NCI-H524 (cell line): ENCODE measurements around the gene PRM3.
A peak's percentile ranks its signal among the peaks of the same experiment; 100 is the strongest.

Source experiments
- DNase-seq, 2 experiments: peaks; one replicate each; lab custom pipeline; 2025; lab: John Stamatoyannopoulos, UW

PRM3 gene, protein sequence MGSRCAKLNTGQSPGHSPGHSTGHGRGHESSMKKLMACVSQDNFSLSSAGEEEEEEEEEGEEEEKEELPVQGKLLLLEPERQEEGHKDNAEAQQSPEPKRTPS

DNA sequence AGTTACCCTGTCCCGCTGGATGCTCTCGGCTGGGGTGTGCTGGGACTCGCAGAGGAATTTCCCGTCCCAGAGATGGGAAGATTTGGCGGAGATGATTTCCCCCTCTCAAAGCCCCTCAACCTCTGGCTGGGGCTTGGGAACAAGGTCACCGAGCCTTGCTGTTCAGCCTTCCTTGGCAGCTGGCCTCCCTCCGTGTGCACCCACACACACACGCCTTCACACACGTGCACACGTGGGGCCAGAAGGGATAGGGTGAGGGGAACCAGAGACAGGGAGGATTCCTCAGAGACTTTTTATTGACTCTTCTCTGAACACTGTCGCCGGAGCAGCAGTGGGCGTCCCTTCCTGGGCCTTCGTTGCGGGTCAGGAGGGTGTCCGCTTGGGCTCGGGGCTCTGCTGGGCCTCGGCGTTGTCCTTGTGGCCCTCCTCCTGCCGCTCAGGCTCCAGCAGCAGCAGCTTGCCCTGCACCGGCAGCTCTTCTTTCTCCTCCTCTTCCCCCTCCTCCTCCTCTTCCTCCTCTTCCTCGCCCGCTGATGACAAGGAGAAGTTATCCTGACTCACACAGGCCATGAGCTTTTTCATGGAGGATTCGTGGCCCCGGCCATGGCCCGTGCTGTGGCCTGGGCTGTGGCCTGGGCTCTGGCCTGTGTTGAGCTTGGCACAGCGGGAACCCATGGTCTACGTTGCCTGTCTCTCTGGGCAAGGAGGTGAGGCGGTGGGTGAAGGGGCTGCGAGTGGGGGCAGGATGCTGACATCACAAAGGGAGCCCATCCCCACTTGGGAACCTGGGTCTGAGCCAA is at the start of gene PRM3:
Gene PRM3, minus strand, starts transcription at position 709 of the 800 bp plus-strand sequence. Its CDS starts 34 bp downstream, at position 675.
- no peak for DNase-seq

DNA sequence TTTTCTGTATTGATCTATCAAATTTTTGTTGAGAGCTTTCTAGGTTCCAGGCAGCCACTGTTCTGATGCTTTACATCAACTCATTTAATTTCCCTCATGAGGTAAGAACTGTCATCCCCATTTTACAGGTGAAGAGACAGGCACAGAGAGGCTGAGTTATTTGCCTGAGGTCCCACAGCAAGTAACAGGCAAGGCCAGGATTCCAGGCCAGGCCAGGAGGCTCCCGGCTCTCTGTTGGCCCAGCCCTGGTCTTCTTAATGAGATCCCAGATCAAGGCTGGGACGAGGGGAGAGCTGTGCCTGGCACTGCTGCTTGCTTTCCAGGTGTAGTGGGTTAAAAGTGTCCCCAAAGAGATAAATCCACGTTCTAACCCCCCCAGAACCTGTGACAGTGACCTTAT is 49.4 kb upstream of the PRM3 start:
- no peak for DNase-seq

DNA sequence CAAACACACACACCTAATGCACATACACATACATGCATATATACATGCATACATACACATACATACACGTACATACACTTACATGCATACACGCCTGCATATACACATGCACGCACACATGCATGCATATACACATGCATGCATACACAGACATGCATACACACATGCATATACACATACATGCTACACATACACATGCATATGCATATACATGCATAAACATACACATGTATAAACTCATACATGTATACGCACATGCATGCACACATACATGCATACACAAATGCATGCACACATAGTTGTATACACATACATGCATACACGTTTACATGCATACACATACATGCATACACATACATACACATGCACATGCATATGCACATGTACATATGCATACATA is 48.2 kb upstream of the PRM3 start:
- DNase-seq: no peak

DNA sequence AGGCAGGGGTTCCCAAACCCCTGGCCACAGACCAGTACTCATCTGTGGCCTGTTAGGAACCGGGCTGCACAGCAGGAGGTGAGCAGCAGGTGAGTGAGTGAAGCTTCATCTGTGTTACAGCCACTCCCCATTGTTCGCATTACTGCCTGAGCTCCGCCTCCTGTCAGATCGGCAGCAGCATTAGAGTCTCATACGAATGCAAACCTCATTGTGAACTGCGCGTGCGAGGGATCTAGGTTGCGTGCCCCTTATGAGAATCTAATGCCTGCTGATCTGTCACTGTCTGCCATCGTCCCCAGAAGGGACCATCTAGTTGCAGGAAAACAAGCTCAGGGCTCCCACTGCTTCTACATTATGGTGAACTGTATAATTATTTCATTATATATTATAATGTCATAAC is 46.7 kb upstream of the PRM3 start:
- DNase-seq: peak in 1 of 2 experiments; percentile 22

DNA sequence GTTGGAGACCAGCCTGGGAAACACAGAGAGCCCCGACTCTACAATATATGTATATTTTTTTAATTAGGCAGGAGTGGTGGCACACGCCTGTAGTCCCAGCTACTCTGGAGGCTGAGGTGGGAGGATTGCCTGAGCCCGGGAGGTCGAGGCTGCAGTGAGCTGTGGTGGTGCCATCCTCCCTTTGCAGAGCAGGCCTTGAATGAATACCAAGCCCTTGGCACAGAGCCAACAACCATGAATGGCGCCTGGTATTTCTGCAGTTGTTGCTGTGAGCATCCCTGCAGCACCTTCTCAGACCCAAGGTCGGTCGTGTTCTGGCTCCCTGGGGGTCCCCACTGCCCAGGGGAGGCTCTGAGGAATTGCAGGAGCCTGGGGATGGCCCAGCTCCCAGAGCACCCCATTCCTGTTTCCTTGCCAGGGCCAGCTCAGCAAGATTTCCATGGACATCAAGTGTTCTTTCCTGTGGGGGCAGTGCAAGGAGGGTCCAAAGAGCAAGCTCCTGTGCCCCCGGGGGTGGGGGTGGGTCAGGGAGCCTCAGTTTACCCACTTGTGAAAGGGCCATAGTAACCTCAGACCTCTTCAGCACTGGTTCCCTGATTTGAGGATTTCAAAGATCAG is 46.2 kb upstream of the PRM3 start:
- DNase-seq: peak in 1 of 2 experiments; percentile 16

DNA sequence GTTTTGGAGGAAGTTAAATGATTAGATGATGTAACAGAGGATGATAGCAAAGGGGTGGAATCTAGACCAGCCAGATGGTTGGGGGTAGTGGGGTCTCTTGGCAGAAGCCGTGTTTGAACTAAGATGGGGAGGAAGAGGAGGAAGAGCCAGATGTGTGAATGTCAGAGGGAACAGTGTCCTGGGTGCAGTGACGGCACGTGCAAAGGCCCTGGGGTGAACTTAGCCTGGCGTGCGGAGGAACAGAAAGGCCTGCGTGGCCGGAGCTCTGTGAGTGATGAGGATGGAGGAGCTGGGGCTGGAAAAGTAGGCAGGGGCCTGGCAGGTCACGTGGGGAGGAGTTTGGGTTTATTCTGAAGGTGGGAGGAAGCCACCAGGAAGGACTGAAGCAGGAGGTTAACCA is 45.4 kb upstream of the PRM3 start:
- DNase-seq: no peak

DNA sequence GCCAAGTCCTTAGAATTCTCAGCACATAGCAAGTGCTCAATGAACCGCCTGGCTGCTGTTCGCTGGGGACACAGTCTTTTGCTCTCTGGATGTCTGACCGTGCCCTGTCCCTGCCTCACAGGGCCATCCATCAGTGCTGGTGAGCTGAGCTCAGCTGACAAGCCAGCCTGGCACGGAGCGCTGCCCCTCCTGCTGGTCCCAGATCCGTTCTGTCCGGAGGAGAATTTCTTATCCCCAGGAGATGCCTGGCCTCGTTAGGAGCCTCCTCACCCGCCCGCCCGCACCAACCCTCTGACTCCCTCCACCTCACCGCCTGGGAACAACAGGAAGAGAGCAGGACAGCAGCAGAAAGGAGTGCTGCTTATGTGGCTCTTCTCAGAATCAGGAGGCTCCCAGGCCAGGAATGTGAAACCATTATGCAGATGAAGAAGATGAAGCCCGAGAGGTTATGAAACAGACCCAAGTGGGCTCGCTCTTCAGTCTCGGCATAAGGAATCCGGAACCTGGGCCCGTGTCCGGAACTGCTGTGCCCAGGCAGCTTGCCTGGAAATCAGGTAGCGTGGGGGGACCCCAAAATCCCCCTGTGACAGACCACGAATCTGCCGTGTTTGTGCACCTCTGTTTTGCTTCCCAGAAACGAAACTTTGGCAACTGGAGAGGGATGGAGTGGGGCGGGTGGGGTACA is 43.0 kb upstream of the PRM3 start:
- no peak for DNase-seq

DNA sequence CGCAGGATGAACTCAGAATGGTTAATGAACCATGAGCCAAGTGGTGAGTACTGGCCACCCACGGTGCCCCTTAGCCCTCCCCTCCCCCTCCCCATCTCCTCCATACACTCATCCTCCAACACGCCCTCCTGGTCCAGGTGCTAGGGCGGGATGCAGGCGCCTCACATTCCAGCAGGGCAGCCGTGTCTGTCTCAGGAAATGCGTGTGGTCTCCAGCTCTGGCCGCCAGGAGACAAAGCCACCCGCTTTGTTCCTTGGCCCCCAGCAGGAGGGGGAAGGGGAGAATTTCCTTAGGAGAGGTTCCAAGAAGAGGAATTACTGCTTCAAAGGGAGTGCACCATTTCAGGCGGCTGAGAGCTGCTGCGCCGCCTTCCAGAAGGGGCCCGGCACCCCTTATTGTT is 42.1 kb upstream of the PRM3 start:
- DNase-seq: no peak

DNA sequence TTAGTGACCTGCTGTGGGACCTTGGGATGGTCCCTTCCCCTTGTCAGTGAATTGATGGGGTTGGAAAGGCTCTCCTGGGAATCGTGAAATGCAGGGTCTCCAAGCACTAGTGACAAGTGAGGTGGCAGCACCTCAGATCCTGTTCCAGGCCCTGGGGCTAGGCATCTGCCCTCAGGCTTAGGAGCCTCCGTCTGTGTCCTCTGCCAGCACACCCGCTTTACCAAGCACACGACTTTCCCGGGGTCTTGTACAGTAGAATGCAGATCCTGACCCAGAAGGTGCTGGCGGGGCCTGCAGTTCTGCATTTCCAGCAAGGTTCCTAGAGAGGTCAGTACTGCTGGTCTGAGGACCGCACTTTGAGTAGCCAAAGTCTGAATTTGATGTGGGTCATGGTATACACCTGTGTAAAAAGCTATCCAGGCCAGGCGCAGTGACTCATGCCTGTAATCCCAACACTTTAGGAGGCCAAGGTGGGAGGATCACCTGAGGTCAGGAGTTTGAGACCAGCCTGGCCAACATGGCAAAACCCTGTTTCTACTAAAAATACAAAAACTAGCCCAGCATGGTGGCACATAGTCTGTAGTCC is 41.0 kb upstream of the PRM3 start:
- DNase-seq: no peak

DNA sequence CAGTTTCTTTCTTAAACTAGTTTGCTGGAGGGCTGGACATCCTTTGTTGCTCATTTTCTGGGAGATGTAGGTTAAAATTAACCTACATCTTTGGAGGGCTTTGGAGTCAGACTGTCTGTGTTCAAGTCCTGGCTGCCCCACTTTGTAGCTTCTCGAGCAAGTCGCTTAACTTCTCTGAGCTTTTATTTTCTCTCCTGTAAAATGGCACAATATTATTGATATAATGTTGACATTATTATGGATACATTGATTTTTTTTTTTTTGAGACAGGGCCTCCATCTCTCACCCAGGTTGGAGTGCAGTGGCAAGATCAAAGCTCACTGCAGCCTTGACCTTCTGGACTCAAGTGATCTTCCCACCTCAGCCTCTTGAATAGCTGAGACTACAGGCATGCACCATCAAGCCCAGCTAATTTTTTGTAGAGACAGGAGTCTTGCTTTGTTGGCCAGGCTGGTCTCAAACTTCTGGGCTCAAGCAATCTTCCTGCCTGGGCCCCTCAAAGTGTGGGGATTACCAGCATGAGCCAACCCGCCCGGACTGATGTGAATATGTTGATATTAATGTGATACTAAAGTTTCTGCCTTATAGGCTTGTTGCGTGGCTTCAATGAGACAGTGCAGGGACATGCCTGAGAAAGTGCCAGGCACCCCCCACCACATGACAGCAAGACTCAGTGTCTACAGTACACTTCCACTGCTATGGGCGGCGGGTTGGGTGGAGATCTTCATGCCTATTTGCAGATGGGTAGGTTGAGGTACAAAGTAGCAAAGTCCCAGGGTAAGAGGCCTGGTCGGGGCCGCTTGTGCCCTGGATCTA is 40.3 kb upstream of the PRM3 start:
- DNase-seq: no peak

DNA sequence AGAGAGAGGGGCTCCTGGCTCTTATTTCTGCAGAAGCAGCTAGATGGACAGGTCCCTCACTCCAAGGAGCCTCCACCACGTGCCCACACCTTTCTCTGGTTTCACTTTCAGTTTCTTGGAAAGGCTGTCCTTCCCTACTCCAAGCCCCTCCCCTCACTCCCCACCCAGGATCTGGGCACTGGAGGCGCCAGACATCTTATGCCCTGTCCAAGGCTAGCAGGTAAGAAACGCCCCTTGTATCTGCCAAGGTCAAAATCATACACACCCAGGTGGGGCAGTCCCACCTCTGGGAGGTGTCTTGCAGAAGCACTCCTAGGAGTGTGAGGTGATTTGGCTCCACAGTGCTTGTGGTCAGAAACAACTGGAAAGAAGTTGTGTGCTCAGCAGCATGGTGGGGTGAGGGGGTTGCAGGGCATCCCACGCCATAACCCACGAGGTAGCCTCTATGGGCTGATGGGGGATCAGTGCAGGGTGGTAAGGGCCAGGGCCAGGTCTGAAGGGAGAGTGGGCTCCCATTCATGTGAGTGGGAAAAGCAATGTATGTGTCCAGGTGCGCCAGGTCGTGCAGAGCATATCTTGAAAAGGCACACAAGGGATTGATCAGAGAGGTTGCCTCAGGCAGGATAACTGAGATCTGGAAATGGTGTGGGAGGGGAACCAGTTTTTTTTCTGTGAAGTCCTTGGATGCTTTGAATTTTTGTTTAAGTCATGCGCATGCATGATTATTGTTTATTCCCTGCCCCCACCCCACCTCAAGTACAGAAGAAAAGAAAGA is 39.5 kb upstream of the PRM3 start:
- DNase-seq: no peak

DNA sequence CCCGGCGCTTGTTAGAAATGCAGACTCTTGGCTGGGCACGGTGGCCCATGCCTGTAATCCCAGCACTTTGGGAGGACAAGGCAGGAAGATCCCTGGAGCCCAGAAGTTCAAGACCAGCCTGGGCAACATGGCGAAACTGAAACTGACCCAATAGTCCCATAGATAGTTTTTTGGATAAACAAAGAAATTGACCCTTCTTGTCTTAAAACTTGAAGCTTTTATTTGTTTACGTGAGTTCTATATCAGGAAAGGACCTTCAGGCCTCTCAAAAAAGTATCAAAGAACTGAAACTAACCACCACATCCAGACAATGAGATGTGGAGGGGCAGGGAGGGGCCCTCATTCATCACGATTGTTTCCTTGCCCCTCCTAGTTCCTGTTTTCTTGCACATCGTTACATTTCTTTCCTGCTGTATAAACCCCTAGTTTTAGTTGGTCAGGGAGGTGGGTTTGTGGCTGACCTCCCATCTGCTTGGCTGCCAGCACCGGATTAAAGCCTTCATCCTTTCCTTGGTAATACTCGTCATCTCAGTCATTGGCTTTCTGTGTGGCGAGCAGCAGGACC is 37.6 kb upstream of the PRM3 start:
- DNase-seq: no peak

DNA sequence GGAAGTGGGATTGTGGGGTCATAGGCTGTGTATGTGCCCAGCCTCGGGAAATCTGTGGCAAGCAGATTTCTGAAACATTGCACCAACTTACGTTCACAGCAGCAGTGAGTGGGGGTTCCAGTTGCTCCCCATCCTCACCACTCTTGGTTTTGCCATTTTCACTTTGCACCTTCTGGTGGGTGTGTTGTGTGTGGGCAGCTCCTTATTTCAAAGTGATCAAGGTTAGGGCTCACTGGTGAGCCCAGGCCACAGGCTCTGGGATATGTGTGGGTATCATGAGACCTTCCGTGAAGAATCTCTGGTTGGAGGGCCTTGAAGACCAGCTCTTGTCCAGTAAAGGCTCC is 37.2 kb upstream of the PRM3 start:
- DNase-seq: no peak

DNA sequence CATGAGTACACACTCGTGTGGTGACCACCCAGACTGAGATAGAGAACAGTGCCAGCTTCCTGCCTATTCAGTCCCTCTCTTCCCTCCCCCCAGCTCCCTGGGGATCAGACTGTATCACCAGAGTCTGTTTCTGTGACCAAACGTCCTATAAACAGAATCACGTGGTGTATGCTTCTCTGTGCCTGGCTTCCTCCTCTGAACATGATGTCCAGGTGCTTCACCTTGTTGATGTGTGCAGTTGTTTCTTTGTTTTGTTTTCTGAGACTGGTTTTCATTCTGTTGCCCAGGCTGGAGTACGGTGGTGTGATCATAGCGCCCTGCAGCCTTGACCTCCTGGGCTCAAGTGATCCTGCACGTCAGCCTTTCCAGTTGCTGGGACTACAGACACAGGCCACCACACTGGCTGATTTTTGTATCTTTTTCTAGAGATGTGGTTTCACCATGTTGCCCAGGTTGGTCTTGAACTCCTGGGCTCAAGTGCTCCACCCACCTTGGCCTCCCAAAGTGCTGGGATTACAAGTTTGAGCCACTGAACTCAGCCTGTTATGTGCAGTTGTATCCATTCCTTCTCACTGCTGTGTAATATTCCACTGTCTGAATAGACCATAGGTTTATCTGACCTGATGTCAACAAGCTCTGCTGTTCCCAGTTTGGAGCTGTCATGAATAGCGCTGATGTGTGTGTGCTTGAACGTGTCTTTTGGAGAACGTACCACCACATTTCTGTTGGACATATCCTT is 36.6 kb upstream of the PRM3 start:
- no peak for DNase-seq

DNA sequence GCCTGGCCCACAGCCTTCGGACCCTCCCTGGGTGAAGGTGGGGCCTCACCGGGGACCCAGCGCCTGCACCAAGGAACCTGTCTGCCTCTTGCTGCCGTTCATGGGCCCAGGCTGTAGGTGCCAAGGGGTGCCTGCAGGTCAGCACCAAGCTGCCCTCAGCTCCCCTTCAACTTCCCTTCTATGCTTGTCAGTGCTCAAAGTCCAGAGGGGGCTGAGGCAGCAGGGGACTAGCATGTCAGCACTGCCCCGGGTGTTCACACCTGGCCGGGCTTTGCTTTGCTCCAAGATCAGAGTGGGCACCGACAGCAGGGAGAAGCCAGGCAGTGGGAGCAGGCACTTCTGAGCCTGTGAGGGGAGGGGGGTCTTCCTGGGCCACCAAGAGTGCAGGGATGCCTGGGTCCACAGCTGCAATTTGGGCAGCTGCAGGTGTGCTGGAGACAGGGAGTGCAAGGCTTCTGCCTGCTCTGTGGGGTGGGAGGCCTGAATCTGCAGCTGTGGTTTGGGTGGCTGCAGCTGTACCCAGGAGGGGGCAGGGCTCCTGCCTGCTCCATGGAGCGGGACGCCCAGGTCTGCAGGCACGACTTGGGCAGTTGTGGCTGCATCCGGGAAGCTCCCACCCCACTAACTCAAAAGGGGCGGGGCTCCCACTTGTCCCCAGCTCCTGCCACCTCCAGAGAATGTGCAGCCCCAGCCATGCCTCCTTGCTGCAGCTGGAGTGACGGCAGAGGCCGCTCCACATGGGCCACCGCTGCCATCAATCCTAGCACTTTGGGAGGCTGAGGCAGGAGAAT is 35.3 kb upstream of the PRM3 start:
- no peak for DNase-seq

DNA sequence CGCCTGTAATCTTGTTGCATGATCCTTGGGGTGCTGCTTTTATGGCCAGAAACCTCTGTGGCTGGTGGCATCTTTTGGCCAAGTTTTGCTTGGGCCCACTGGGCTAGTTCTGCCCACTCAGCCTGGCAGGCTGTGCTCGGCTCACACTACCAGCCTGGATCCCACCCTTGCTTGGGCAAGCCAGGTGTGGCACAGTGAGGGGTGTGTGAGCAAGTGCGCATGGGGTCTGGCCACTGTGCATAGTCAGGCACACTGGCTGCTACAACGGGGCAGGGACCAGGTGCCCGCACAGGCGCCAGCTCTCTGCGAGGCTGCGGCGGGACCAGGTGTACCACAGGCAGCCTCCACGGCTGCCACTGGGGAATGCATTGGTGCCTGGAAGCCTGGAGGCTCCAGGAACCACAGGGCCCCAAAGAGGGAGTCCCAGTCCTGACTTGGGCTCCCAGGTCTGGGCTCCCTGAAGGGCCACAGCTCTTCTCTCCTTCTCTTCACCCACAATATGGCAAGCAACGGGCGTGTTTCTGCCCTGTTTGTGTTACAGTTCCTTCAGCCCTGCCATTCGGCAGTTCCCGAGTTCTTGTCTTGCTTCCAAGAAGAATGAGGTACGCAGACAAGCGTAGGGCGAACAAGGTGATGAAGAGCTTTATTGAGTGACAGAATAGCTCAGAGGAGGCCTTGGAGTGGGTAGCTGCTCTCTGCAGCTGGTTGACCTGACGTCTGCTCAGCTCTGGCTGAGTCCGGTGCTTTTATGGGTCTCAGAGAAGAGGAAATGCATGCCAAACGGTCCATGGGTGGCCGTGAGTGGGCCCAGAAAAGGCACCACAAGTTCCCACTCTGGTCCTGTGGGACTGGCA is 34.4 kb upstream of the PRM3 start:
- no peak for DNase-seq

DNA sequence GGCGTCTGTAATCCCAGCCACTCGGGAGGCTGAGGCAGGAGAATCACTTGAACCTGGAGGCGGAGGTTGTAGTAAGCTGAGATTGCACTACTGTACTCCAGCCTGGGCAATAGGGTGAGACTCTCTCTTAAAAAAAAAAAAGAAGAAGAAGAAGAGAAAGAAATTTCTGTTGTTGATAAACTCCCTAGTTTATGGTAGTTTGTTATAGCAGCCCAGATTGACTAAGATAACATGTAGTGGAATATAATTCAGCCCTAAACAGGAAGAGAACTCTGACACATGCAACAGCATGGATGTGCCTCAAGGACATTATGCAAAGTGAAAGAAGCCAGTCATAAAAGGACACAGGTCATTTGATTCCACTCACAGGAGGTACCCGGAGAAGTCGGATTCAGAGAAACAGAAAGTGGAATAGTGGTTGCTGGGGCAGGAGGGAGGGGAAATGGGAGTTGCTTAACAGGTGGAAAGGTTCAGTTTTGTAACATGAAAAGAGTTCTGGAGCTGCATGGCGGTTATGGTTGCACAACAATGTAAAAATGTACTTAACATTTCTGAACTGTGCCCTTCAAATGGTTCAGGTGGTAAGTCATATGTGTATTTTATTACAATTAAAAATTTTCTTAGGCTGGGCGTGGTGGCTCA is 33.7 kb upstream of the PRM3 start:
- no peak for DNase-seq

DNA sequence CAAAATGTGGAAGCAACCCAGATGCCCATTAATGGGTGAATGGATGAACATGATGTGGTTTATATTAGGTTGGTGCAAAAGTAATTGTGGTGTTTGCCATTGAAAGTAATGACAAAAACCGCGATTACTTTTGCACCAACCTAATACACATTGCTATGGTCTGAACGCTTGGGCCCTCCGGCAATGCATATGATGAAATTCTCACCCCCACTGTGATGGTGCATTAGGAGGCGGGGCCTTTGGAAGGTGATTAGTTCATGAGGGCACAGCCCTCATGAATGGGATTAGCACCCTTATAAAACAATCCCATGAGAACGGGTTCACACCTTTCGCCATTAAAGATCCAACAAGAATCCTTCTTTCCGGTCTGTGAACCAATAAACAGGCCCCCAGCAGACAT is 33.0 kb upstream of the PRM3 start:
- no peak for DNase-seq
